Measurements from ENCODE around the gene APOE. TPM values are rescaled to one million over a fixed set of nuclear protein-coding genes. Genes with fewer than 3 reads are reported as not detected.
"Not testable (repeated sequence)": the region's sequence is repeated elsewhere in the genome, so short reads cannot be mapped to it uniquely, and the experiment has no call there.

APOE gene
- total RNA-seq, 4 donors from 2014 or later = 5.7 to 141 (median 20.7) TPM

DNA sequence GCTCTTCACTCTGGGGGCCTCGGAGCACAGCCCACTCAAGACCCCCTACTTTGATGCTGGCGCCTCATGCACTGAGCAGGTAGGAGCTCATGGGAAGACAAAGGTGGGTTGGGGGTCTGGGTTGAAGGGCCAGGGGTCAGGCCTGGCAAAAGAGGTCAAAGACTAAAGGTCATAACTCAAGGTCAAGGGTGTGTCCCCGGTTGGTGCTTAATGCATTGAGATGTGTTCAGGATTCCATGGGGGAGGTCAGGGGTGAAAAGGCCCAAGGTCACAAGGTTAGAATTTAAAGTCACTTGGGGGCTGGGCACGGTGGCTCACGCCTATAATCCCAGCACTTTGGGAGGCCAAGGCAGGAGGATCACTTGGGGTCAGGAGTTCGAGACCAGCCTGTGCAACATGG, 19.5 kb upstream of the APOE start:
- no peak overlapping the region for H3K27ac ChIP-seq
- H3K9me3 ChIP-seq = no peaks in the 10 kb centered on the region
- H3K36me3 ChIP-seq = peaks cover 0 to 64% (median 0%) of the 10 kb centered on the region in 3 donors
- TF ChIP-seq POLR2A (IDR thresholded peaks at IDR 0.05) (no peak), CTCF (IDR thresholded peaks at IDR 0.05) (no peak)
- no peak for DNase-seq
- WGBS, 2 donors = 81 to 86% methylated on average over 1 to 4 of the region's 6 CpGs
- no peaks in the 10 kb centered on the region for H3K27me3 ChIP-seq
- H3K4me1 ChIP-seq = peaks cover 7 to 10% (median 7%) of the 10 kb centered on the region in 3 donors
- H3K4me3 ChIP-seq = no peak overlapping the region
- intact Hi-C loops (cut with DNase I) = no loop called here

- no peaks in the 10 kb centered on the region for H3K27me3 ChIP-seq
- peaks cover 15 to 22% (median 19%) of the 10 kb centered on the region in 3 donors for H3K4me1 ChIP-seq
- peaks cover 0 to 68% (median 0%) of the 10 kb centered on the region in 3 donors for H3K36me3 ChIP-seq
- DNase-seq = no peak
- intact Hi-C loops (cut with DNase I) = no loop called here
- H3K27ac ChIP-seq = no peak overlapping the region
- 81 to 93% methylated on average over 4 of the region's 4 CpGs for WGBS, 2 donors
- H3K9me3 ChIP-seq = no peaks in the 10 kb centered on the region
- H3K4me3 ChIP-seq = no peak overlapping the region
- TF ChIP-seq POLR2A (IDR thresholded peaks at IDR 0.05) = no peak
- TF ChIP-seq CTCF (IDR thresholded peaks at IDR 0.05) = no peak
Observed at GRCh38 chr19:44887648-44888047, 17.9 kb upstream of the APOE start.

DNA sequence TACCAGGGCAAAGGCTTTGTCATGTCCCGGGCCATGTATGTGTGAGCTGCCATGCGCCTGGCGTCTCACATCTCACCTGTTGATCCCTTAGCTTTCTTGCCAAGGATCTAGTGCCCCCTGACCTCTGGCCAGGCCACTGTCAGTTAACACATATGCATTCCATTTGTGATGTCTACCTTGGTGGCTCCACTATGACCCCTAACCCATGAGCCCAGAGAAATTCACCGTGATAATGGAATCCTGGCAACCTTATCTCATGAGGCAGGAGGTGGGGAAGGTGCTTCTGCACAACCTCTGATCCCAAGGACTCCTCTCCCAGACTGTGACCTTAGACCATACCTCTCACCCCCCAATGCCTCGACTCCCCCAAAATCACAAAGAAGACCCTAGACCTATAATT, 17.3 kb upstream of the APOE start:
- Histone ChIP-seq H3K4me1 (peaks cover 15 to 29% (median 20%) of the 10 kb centered on the region in 3 donors), H3K36me3 (peaks cover 2 to 68% (median 6%) of the 10 kb centered on the region in 3 donors)
- H3K27me3 ChIP-seq; H3K4me3 ChIP-seq; intact Hi-C loops (cut with DNase I); H3K27ac ChIP-seq; H3K9me3 ChIP-seq; DNase-seq: not testable (repeated sequence)
- 90 to 97% methylated on average over 3 of the region's 5 CpGs for WGBS, 2 donors

GRCh38 chr19:44889830-44890365, 15.7 kb upstream of the APOE start:
- H3K4me3 ChIP-seq = peak overlapping the region; percentile 34 to 98 (median 77)
- H3K27ac ChIP-seq = peak overlapping the region; percentile 86 to 99 (median 93)
- no peak for DNase-seq
- peaks cover 15 to 32% (median 20%) of the 10 kb centered on the region in 3 donors for H3K4me1 ChIP-seq
- intact Hi-C loops (cut with DNase I) = no loop called here
- TF ChIP-seq POLR2A (IDR thresholded peaks at IDR 0.05) (no peak), CTCF (IDR thresholded peaks at IDR 0.05) (no peak)
- no peaks in the 10 kb centered on the region for H3K9me3 ChIP-seq
- H3K36me3 ChIP-seq = peaks cover 12 to 68% (median 16%) of the 10 kb centered on the region in 3 donors
- no peaks in the 10 kb centered on the region for H3K27me3 ChIP-seq
- 55 to 58% methylated on average over 17 of the region's 17 CpGs for WGBS, 2 donors

- Histone ChIP-seq H3K27me3 (no peaks in the 10 kb centered on the region), H3K27ac (peak overlapping the region; percentile 86 to 99 (median 93)), H3K9me3 (no peaks in the 10 kb centered on the region), H3K4me1 (peaks cover 15 to 32% (median 20%) of the 10 kb centered on the region in 3 donors), H3K4me3 (peak overlapping the region; percentile 34 to 98 (median 77)), H3K36me3 (peaks cover 12 to 68% (median 20%) of the 10 kb centered on the region in 3 donors)
- peak; percentile 100 for DNase-seq
- intact Hi-C loops (cut with DNase I) = no loop called here
- peak in 2 of 4 donors; percentile 35 to 46 for TF ChIP-seq POLR2A (IDR thresholded peaks at IDR 0.05)
- TF ChIP-seq CTCF (IDR thresholded peaks at IDR 0.05) = peak in 1 of 6 experiments; percentile 3
- 0% methylated on average over 14 to 21 of the region's 40 CpGs for WGBS, 2 donors
Observed at GRCh38 chr19:44890366-44891015, 15.1 kb upstream of the APOE start.

Measured in esophagus squamous epithelium (tissue), 5 donors.